GM18951 (cell line): Measurements from ENCODE around the gene CLEC10A.
"Not testable (repeated sequence)": the region's sequence is repeated elsewhere in the genome, so short reads cannot be mapped to it uniquely, and the experiment has no call there.

Experiments used
- POLR2A ChIP-seq: IDR thresholded peaks from 4 replicates; pipeline ENCODE4 v1.6.1; 2011; ENCODE audit warnings: mild to moderate bottlenecking; ENCODE audit not compliant: insufficient read length, insufficient read depth; ENCODE audit errors: extremely low read depth
- in situ Hi-C: fragments of 300-500 bp; cut with MboI; formaldehyde crosslinking; loops from one replicate; pipeline ENCODE4 v1.12.0; 2022; ENCODE audit warnings: low sequenced_read_pairs, mixed read lengths, inconsistent platforms; ENCODE audit not compliant: unreplicated experiment

The CLEC10A gene

DNA sequence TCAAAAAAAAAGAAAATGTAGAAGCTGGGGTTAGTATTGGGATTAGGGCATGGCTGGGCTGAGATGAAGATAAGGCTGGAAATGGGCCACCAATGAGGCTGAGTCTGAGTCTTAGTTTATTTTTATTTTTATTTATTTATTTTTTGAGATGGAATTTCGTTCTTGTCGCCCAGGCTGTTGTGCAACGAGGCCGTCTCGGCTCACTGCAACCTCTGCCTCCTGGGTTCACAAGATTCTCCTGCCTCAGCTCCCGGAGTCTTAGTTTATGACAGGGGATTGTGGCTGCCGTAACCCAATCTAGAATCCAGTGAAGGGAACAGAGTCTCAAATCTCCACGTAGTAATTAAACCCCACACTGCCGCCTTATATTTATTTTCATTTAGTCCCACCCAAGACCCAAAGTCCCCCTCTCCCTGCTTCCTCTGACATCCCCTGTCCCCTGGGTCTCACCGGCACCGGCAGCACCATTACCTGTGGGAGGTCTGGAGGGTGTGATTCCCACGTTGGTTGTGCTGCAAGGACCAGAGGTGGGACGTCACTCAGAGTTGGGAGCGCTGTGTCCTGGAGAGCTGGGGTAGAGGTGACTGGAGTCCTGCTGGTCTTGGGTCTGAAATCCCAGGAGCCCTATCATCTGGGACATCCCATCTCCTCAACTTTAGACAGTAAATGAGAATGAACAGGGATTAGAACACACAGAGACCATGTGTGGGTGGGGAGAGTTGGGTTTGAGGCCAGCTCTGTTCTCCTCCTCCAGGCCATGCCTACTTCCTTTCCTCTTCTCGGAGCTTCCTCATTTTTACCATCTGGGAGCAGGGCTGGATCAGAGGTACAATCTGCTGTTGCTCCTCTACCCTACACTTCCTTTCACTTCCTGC is at the start of gene CLEC10A:
TSS of gene CLEC10A (minus strand) at position 671 of the 875 bp plus-strand sequence. CDS start 1,439 bp downstream, outside the sequence.
- no peak for TF ChIP-seq POLR2A
- in situ Hi-C loops, result no loop called here

DNA sequence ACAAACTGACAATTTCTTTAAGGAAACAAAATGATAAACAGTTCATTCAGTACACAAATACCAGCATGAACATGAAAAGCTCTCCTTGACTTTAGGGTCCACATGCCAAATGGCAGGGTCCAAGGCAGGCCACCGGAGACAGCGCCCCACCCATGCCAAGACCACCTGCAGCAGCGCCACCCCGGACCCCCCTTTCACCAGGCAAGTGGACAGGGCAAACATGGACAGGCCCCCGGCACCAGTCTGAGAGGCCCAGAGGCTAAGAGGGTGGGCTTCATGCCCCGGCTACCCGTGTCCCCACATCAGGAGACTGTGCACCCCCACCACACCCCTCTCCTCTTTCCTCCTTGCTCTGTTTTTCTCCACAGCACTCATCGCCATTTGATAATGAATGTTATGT is 49.3 kb upstream of the CLEC10A start:
- in situ Hi-C loops, result no loop called here
- no peak for TF ChIP-seq POLR2A

DNA sequence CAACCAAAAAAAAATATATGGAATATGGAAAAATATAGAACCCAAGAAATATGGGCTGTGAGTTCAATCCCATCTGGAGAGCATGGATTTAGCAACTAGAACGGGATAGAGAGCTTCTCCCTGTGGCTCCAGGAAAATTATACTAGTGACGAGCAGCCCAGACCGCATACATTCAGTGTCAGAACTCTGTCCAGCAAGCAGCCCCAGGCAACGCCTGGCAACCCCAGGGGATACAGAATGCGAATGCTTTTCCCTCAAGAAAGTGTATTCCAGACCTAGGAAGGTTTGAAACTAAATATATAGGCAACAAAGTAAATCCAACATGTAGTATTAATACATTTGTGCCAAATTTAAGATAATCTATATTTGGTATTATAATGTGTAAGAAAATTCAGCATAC is 48.1 kb upstream of the CLEC10A start:
- in situ Hi-C loops, result no loop called here
- no peak for TF ChIP-seq POLR2A

GRCh38 chr17:7127501-7127900 is 47.5 kb upstream of the CLEC10A start:
- in situ Hi-C loops, result not testable (repeated sequence)

GRCh38 chr17:7126386-7126785 is 46.3 kb upstream of the CLEC10A start:
- in situ Hi-C loops, result not testable (repeated sequence)

GRCh38 chr17:7124923-7125322 is 44.9 kb upstream of the CLEC10A start:
- TF ChIP-seq POLR2A, result no peak
- in situ Hi-C loops, result no loop called here

DNA sequence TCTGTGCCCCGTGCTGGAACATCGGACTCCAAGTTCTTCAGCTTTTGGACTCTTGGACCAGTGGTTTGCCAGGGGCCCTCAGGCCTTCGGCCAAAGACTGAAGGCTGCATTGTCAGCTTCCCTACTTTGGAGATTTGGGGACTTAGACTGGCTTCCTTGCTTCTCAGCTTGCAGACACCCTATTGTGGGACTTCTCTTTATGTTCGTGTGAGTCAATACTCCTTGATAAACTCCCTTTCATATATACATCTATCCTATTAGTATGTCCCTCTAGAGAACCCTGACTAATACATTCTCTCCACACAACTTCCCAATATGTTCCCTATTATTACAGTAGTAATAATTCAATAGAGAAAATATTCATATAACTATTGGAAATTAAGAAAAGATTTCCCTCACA is 43.8 kb upstream of the CLEC10A start:
- in situ Hi-C loops, result no loop called here
- TF ChIP-seq POLR2A, result no peak

GRCh38 chr17:7122381-7122780 is 42.3 kb upstream of the CLEC10A start:
- no peak for TF ChIP-seq POLR2A
- in situ Hi-C loops, result no loop called here

DNA sequence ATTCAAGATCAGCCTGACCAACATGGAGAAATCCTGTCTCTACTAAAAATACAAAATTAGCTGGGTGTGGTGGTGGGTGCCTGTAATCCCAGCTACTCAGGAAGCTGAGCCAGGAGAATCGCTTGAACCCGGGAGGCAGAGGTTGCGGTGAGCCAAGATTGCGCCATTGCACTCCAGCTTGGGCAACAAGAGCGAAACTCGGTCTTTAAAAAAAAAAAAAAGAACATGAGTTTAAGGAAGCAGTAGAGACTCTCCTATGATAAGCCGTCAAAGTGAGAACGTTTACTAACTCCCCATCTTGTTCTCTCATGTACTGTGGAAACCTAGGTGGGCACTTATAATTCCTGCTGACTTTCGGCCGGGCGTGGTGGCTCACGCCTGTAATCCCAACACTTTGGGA is 40.6 kb upstream of the CLEC10A start:
- in situ Hi-C loops, result not testable (repeated sequence)

DNA sequence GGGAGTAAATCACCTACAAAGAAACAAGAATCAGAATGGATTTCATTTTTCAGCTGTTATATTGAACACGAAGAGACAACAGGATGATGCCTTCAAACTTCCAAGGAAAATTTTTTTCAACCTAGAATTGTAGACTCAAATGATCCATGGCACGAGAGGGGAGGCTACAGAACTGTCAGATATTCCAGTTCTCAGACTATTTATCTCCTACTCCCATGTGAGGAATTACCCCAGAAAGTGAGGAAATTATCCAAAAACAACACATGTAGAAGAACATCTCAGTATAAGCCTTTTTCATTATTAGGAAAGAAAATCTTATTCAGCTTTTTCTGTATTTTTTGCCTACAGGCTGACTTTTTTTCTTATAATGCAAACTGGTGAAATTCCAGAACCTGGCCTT is 40.1 kb upstream of the CLEC10A start:
- no peak for TF ChIP-seq POLR2A
- in situ Hi-C loops, result no loop called here

- TF ChIP-seq POLR2A, result no peak
- in situ Hi-C loops, result no loop called here
These were observed 39.3 kb upstream of the CLEC10A start for GRCh38 chr17:7119314-7119713.

- TF ChIP-seq POLR2A, result no peak
- in situ Hi-C loops, result no loop called here
These were observed 35.0 kb upstream of the CLEC10A start for GRCh38 chr17:7114875-7115614.

GRCh38 chr17:7114241-7114874 is 34.3 kb upstream of the CLEC10A start, which contains the start of gene ASGR2:
Gene ASGR2, minus strand, starts transcription at chr17:7114822. Its CDS starts 582 bp downstream, at chr17:7114240.
- TF ChIP-seq POLR2A, result no peak
- in situ Hi-C loops, result no loop called here
